Dedifferentiated amniotic fluid mesenchymal stem cell (primary cell): Measurements from ENCODE around the gene NKD1.

Experiments used
- DNase-seq: peaks from one replicate; pipeline ENCODE4 v3.0.0-alpha.2; 2016; ENCODE audit errors: extremely low spot score

The NKD1 gene

DNA sequence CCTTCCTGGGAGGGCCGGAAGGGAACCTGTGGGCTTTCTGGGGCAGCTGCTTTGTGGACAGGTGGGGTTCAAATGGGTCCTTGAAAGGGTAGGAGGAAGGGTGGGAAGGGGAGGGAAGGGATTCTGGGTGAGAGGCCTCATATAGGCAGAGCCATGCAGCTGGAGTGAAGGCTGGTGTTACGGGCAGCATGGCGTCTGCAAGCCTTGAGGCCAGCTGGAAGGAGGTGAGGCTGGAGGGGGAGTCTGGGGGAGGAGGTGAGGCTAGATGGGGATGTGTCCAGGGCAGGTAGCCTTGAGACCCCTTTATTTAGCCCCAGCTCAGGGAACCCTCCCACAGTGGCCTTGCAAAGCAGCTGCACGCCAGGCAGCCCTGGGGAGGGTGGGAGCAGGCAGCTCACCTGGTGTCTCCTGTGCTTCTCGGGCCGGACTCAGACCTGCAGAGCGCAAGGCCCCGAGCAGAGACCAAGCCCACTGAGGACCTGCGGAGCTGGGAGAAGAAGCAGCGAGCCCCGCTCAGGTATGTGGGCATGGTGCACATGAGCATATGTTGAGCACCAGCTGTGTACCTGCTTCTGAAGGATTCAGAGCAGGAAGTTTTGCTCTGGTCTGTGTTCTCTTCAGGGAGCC, 82.3 kb downstream of the NKD1 start:
- no peak for DNase-seq

DNA sequence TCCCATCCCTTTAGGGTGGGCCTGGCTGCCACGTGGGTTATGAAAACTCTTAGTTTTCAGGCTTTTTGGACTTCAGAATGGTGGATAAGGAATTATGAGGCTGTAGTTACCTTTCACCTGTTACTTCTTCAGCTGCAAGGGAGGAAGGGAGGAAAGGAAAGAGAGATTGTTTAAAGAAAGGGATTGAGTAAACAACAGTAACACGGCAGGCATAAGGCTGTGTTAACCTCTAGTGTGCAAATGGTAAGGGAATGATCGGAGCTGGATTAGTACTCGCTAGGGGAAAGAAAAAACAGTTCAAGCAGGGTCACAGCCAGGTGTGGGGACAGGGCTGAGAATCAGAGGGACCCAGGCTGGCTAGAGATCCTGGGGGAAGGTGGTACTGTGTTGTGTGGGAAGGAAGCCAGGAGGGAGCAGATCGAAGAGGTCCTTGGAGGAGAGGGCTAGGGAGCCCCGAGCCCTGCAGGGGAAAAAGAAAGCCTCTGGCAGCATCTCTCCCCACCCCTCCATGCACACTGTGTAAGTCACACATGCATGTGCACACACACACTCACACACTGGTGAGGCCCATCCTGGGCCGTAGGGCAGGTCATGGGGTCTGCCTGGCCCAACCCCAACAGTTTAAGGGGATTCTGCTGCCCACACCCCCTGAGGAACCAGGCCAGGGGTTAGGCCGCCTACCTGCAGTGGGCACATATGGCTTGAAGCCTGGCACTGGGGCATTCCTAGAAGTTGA, 83.2 kb downstream of the NKD1 start:
- no peak for DNase-seq

DNA sequence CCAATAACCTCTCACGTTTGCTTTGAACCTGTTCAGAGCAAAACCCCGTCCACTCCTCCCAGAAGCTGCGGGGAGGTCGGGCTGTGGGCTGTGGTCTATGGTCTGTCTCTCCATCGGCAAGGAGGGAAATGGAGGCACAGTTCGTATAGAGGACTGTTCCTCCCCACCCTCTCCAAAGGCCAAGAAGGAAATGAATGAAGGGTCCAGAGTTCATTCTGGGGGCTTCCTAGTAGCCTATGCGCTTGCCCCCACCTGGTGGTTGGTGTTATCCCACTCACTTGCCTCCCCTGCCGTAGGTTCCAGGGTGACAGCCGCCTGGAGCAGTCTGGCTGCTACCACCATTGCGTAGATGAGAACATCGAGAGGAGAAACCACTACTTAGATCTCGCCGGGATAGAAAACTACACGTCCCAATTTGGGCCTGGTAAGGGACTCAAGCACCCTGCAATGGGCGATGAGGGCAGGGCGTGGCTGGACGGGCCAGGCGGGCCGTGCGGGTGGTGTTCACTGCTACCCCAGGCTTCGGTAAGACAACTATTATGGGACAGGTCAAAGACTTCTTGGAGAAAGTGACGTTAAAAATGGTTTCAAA, 83.9 kb downstream of the NKD1 start:
- DNase-seq: no peak

DNA sequence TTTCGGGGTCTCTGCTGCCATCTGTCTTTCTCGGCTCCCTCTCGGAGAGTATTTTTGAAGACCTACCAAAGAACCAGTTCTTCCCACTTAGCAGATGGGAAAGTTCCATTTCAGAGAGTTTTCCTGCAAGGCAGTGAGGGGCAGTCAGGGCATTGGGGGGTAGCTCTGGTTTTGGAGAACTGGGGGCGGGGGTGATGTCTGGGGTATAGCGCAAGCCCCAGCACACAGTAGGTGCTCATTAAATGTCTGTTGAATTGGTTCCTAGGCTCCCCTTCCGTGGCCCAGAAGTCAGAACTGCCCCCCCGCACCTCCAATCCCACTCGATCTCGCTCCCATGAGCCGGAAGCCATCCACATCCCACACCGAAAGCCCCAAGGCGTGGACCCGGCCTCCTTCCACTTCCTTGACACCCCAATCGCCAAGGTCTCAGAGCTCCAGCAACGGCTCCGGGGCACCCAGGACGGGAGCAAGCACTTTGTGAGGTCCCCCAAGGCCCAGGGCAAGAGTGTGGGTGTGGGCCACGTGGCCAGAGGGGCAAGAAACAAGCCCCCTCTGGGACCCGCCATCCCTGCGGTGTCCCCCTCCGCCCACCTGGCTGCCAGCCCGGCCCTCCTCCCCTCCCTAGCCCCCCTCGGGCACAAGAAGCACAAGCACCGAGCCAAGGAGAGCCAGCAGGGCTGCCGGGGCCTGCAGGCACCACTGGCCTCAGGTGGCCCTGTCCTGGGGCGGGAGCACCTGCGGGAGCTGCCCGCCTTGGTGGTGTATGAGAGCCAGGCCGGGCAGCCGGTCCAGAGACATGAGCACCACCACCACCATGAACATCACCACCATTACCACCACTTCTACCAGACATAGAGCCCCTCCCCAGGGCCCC, 85.0 kb downstream of the NKD1 start:
- DNase-seq: no peak

DNA sequence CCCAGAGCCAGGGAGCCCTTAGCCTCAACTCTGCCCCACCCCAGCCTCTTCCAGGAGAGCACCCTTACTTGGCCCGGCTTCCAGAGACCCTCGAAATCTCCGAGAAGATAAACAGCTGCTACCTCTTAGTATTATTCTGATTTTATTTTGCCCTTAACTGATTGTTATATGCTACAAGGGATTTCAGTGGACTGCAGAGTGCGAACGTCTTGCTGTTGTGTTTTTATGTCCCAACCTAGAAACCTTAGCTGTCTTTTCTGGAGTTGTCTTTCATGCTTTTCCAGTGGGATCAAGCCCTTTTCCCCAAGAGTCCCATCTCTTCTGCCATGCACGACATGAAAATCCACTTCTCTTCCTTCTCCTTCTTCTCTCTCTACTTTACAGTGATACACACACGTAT, 85.9 kb downstream of the NKD1 start:
- DNase-seq: no peak

DNA sequence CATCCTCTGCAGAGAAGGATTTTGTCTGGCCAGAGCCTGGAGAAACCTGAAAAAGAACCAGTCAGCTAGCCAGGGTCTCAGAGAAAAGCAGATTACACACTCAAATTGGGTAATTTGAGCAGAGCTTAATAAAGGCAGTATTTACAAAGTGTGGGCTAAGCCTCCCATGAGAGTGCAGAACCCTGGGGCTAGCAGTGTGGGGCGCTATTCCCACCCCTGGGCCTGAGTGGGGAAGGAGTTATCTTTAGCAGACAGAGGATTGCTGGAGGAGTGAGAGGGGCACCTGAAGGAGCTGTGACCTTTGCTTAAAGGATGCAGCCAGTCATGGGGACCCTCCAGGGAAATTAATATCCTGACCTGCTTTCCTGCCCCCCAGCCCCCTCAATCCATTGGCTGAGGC, 86.8 kb downstream of the NKD1 start:
- DNase-seq: no peak

DNA sequence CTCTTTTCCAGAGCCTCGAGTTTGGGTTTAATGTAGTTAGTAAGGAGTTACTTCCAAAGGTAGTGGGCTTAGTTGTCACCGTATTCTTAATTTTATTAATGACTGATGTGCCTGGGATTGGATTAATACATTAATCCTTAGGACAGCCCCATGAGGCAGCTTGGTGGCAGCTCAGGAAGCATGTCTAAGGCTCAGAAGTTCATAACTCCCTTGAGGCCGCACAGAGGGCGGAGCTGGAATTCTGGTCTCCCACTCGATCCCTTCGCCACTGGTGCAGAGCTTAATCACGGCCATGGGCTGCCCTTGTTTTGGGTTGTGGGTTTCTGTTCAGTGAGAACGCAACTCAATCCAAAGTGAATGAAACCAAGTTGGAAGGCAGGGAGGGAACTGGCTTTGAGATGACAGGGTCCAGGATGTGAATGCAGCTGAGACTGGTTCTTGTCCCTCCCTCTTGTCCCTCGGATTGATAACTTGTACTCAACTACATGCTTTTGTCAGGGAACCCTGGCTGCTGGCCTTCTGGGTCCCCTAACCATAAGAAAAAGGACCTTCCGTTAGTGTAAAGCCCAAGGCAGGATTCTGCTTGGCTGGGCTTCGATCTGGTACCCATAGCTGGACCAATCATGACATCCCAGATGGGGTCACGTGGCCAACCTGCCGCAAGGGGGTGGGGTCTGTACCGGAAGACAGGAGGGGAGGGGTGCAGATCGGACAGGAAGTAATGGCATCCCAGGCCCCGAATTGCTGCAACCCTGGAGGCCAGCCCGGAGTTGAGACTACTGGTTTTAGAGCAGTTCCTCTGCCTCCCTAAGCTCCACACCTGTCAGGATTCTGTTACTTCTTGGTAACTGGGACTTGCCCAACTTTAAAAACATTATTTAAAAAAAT, 87.6 kb downstream of the NKD1 start:
- DNase-seq: no peak

DNA sequence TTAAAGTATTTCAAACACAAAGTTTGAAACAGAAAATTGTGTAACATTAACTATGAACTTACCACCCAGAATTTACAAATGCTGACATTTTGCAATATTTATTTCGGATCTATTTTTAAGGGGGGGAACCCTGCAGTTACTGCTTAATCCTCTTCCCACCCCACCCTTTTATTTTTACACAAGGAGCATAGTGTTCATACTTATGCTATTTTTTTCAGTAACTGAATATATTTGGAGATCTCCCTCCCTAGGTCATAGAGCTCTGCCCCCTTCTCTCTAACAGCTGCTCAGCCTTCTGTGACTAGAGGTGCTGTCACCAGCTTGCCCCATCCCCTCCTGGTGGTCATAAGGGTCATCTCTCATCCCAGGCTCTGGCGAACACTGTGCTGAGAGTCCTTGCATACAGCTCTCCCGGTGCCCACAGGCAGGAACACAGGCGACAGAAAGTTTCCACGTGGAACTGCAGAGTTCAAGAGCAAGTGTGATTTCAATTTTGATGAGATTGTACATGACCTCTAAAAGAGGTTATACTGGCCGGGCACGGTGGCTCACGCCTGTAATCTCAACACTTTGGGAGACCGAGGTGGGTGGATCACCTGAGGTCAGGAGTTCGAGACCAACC, 88.7 kb downstream of the NKD1 start:
- DNase-seq: no peak

DNA sequence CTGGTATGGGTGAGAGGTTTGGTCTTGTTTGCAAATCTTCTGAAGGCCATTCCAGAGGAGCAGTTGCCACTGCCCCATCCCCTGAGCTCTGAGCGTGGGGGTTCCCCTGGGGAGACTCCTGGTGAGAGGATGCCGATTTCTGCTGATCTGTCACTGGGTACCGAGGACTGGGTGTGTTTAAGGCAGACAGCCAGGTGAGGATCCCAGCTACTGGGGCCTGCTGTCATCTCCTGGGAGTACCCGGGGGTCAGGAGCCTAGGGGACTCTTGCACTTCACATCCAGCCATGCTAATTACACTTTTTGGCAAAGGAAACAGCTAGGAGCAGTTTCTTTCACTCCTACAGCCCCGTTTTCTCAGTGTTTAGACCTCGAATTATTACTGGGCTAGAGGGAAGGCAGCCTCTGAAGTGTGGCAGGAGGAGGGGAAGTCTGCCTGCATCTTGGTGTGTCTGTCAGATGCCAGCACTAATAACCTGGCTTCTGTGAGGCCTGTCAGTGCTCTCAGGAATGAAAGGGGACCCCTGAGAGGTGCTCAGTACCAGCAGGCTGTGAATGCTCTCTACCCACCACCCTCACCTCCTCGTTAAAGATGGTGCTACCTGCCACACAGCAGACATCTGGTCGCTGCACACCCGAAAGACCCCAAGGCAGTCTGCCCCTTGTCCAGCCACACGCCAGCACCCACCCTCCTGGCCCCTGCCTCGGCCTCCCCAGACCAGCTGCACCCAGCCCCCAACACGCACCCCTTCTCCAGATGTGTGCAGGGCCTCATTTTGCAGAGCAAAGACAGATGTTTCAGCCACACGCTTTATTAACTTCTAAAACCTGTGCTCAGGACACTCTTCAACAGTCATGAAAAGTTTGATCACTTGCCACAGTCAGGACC, 89.8 kb downstream of the NKD1 start:
- no peak for DNase-seq

DNA sequence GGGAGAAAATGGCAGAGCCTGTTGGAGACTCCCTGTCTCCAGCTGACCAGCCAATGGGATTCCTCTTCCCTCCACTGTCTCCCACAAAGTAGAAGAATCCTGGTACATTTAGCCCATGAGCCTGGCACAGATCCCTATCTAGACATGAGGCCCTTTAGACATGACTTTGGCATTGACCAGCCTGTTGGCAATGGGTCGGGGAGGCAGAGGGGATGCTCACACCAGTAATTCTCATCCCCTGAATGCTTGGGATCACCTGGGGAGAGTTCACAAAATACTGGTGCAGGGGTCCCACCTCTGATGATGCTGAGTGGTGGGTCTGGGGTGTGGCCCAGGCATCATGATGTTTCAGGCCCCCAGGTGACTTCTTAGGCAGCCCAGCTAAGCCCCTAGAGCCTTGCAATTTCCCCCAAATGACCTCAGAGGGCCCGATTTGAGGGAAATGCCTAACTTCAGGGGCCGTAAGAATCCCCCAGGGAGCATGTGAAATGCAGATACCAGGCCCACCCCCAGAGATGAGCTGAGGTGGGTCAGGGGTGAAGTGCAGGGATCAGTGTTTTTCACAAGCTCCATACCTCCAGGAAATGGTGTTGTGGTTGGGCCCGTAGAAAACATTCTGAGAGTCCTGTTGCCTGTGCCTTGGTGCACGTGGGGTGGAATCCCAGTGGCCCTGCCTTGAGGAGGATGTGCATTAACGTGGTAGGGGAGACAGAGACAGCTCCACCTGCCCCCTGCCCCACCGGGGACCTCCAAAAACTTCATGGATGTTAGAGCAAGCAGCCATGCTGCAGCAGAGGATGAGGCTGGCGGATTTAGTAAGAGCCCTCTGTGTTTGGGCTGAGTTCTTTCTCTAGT, 90.8 kb downstream of the NKD1 start:
- DNase-seq: no peak

DNA sequence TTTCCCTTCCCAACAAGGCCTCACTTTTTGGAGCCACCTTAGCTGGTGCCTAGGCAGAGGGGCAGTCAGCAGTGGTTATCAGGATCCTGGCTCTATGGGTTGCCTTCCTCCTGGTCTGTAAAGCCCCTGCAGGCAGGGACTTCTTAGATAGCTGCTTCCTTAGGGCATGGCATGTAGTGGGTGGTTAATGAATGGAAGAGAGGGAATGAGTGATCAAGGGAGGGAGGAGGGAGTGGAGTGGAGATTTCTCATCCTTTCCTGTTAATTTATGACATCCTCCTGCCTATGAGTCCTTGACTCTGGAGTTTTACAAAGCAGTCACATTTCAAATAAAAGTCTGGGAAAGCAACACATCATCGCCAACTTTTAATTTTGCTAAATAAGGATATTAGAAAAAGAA, 92.2 kb downstream of the NKD1 start:
- DNase-seq: no peak

DNA sequence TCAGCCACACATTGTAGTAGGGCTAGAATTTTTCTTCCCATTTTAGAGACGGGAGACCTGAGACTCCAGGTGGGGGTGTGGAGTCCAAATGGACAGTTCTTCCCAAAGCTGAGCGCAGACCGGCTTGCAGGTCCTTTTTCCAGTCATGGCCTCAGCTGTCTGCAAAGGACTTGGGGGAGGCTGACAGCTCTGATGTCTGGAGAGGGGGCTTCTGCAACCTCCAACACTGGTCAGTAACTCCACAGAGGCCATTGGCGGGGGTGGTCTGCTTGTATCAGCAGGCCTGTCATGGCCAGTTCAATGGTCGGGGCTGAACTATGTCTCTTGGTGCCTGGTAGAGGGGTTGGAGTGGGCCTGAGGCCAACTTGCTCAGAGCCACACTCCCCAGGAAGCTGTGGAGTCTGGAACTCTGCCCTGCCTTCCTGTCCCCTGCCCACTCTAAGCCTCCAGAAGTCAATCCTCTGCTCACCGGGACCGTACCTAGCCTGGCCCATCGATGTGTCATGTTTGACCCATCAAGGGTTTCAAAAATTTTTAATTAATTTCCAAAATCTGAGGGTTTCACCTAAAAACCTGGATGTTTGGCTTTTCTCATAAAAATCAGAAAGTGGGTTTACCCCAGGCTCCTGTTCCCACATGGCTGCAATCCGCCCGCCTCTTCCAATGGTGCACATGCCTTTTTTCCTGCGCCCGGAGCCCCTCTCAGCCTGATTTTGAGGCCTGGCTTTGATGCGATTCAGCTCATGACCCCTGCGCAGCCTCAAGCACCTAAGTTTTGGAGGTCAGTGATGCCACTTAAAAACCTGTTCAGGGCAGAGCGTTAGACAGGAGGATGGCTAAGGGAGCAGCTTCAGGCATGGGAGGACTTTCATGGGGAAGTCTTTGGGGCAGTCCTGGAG, 93.0 kb downstream of the NKD1 start:
- no peak for DNase-seq

DNA sequence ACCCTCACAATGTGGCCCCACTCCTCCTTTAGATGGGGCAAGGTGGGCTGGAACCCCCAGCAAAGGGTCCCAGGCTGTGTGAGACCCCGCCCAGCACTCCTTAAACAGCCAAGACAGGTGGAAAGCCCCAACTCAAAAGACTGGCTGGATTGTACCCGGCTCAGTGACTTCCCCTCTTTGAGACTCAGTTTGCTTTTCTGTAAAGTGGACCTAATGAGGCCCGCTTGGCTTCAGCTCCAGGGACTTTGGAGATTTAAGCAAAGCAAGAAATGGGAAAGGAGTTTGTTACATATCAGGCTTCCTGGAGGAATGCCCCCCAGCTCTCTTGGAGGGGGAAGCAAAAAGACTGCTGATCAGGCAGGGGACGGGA, 93.6 kb downstream of the NKD1 start:
- no peak for DNase-seq

DNA sequence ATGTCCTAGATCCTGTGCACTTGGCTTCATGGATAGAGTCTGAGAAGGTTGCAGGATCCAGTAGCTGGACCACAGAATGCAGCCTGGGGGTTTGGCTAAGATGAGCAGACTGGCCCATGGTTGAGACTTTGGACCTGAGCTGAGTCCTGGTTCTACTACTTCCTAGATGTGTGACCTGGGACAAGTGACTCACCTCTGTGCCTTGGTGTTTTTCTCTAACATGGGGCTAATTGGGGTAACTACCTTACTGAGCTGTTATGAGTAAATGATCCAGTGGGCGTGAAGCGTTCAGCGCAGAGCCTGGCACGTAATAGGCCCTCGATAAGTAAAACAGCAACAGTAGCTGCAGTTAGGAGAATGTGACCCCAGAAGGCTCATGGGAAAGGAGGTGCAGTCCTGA, 94.2 kb downstream of the NKD1 start:
- no peak for DNase-seq

DNA sequence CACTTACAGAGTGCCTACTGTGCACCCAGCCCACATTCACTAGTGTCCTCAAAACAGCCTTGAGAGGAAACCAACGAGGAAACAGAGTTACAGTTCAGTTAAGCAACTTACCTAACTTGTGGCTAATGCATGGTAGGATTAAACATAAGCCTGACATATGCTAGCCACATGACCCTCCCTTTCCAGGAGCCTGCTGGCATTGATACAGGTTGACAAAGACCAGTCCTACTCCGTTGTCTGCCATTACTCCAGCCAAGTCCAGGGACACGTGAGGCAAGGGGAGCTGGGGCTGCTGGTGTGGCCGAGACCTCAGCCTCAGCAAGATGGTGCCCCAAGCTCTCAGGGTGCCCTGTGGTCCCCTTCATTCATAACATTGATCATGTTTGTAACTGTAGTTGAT, 95.0 kb downstream of the NKD1 start:
- no peak for DNase-seq

DNA sequence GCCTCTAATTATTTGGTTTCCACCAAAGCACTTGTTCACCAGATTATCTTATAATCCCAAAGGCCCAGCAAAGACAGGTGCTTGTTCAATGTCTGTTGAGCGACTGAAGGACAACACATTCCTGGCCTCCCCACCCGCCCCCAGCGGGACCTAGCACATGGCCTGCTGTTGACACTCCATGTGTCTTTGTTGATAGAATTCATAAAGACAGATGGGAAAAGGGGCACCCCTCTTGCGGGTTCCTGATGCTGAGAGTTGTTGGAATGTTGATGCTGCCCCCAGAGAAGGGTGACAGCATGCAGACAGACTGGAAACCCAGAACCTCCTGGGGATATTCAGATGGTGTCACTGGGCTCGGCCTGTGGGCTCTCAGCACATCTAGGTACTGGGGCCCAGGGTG, 96.0 kb downstream of the NKD1 start:
- no peak for DNase-seq

DNA sequence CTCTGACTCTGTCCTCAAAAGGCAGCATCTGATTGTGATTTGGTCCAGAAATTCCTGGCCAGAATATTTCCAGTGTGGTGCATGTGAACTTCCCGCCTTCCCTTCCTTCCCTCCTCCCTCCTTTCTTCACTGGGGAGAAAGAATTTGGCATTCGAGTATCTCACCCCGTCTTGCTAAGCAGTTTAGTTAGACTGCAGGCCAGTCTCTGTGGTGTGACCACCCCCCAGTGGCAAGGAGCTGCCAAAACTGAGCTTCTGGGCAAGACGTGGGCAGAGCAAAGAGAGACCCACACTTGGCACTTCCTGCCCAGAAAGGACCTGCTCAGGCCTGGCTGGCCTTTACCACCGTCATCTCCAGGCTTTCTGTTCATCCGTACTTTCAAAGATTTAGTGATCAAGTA, 96.5 kb downstream of the NKD1 start:
- no peak for DNase-seq
